CD4-positive, alpha-beta T cell treated with Interleukin-2 at 100 ng/mL for 4 hours (primary cell): ENCODE measurements around the gene MCC.

Experiments used
- DNase-seq: peaks from one replicate; pipeline ENCODE4 v3.0.0-alpha.2; 2020; ENCODE audit warnings: low spot score

Gene MCC

GRCh38 chr5:113223831-113224604 is 264.2 kb downstream of the MCC start:
- no peak for DNase-seq

GRCh38 chr5:113223315-113223714 is 264.9 kb downstream of the MCC start:
- no peak for DNase-seq

- DNase-seq = no peak
Observed at GRCh38 chr5:113221294-113222176, 266.7 kb downstream of the MCC start.

GRCh38 chr5:113219695-113220094 is 268.6 kb downstream of the MCC start:
- no peak for DNase-seq

- DNase-seq = no peak
Observed at GRCh38 chr5:113218906-113219517, 269.2 kb downstream of the MCC start.

- no peak for DNase-seq
Observed at GRCh38 chr5:113218200-113218599, 270.1 kb downstream of the MCC start.

- no peak for DNase-seq
Observed at GRCh38 chr5:113217619-113218184, 270.6 kb downstream of the MCC start.

GRCh38 chr5:113216545-113216944 is 271.7 kb downstream of the MCC start:
- DNase-seq = no peak

- no peak for DNase-seq
Observed at GRCh38 chr5:113215401-113216060, 272.7 kb downstream of the MCC start.

- DNase-seq = no peak
Observed at GRCh38 chr5:113214606-113215323, 273.5 kb downstream of the MCC start.

- no peak for DNase-seq
Observed at GRCh38 chr5:113213551-113214425, 274.5 kb downstream of the MCC start.

GRCh38 chr5:113212244-113212920 is 275.9 kb downstream of the MCC start:
- no peak for DNase-seq

- no peak for DNase-seq
Observed at GRCh38 chr5:113209498-113209897, 278.8 kb downstream of the MCC start.

GRCh38 chr5:113205807-113206206 is 282.4 kb downstream of the MCC start:
- DNase-seq = no peak

GRCh38 chr5:113205323-113205722 is 282.9 kb downstream of the MCC start:
- no peak for DNase-seq

- DNase-seq = no peak
Observed at GRCh38 chr5:113204525-113205161, 283.6 kb downstream of the MCC start.

- DNase-seq = no peak
Observed at GRCh38 chr5:113203916-113204315, 284.3 kb downstream of the MCC start.

GRCh38 chr5:113202746-113203716 is 285.2 kb downstream of the MCC start:
- no peak for DNase-seq
